Measurements from ENCODE around the gene MED13.

DNA sequence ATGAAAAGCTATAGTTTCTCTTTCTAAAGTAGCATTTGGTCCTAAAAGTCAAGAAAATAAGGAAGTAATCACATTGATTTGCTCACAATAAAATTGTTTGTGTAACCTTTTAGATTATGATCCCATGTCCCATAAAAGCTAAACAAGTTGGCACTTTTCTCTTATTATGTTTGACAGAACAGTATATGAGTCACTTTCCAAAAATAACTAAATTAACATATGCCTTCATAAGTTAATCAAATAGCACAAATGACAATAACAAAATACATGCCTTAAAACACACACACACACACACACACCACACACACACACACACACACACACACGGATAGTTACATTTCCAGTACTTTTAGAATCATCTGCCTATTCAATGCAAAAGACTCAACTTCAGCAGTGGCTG, 2.8 kb downstream of the MED13 start:
- TF ChIP-seq, protein P1, sequence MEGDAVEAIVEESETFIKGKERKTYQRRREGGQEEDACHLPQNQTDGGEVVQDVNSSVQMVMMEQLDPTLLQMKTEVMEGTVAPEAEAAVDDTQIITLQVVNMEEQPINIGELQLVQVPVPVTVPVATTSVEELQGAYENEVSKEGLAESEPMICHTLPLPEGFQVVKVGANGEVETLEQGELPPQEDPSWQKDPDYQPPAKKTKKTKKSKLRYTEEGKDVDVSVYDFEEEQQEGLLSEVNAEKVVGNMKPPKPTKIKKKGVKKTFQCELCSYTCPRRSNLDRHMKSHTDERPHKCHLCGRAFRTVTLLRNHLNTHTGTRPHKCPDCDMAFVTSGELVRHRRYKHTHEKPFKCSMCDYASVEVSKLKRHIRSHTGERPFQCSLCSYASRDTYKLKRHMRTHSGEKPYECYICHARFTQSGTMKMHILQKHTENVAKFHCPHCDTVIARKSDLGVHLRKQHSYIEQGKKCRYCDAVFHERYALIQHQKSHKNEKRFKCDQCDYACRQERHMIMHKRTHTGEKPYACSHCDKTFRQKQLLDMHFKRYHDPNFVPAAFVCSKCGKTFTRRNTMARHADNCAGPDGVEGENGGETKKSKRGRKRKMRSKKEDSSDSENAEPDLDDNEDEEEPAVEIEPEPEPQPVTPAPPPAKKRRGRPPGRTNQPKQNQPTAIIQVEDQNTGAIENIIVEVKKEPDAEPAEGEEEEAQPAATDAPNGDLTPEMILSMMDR (optimal IDR thresholded peaks at IDR 0.05 in 1 of 3, IDR thresholded peaks at IDR 0.05 in 1 of 3, conservative IDR thresholded peaks at IDR 0.05 in 1 of 3; ENCODE audit: extremely low read depth in 1 of 3, insufficient read depth in 2 of 3, low read length in 3 of 3): no peak
- TF ChIP-seq EZH2 (IDR thresholded peaks at IDR 0.05; ENCODE audit: low read length): no peak

Data from keratinocyte (primary cell).